PC-3 (cell line): Measurements from ENCODE around the gene GCG. TPM values are rescaled to one million over a fixed set of nuclear protein-coding genes. Genes with fewer than 3 reads are reported as not detected.
A peak's percentile ranks its signal among the peaks of the same experiment; 100 is the strongest.

Experiments used
- ATAC-seq: fragments of 200-7000 bp; cut with Tn5 transposase; 2 replicates; pipeline ENCODE4 v1.9.1; 2020; ENCODE audit warnings: mild to moderate bottlenecking, moderate library complexity
- BruUV-seq: library from RNA; stranded (reverse); fragments of 400-500 nt; replicated peaks from 2 replicates; lab custom pipeline; 2021; lab: Mats Ljungman, UMichigan
- CTCF ChIA-PET: fragments of 300-600 bp; sonication (Branson Sonifier 250); formaldehyde crosslinking; loops from one replicate; lab custom pipeline; 2022; ENCODE audit warnings: antibody characterized with exemption; lab: Charles Lee
- POLR2A ChIA-PET: fragments of 300-600 bp; sonication (Branson Sonifier 250); formaldehyde crosslinking; loops from one replicate; lab custom pipeline; 2022; ENCODE audit warnings: antibody characterized with exemption; ENCODE audit not compliant: unreplicated experiment; lab: Charles Lee
- DNase-seq: peaks from one replicate; pipeline ENCODE4 v3.0.0-alpha.2; 2015
- H2AFZ ChIP-seq: fragments of 300-600 bp; sonication (generic); 2 replicates; pipeline ENCODE4 v1.6.0; 2016; ENCODE audit warnings: antibody characterized with exemption, low read length
- H3F3A ChIP-seq: fragments of 300-600 bp; sonication (generic); one replicate; pipeline ENCODE4 v1.6.0; 2017; ENCODE audit warnings: antibody characterized with exemption, low read length, control low read depth, mild to moderate bottlenecking; ENCODE audit not compliant: unreplicated experiment
- H3K27ac ChIP-seq: fragments of 300-600 bp; sonication (generic); 2 replicates; pipeline ENCODE4 v1.5.1; 2016; ENCODE audit warnings: mild to moderate bottlenecking, low read length
- H3K27me3 ChIP-seq: fragments of 300-600 bp; sonication (generic); 2 replicates; pipeline ENCODE4 v1.6.1; 2016; ENCODE audit warnings: low read length, mixed read lengths
- H3K36me3 ChIP-seq: fragments of 300-600 bp; sonication (generic); 2 replicates; pipeline ENCODE4 v1.6.1; 2016; ENCODE audit warnings: low read depth, mixed run types, low read length, mixed read lengths
- H3K4me1 ChIP-seq: fragments of 300-600 bp; sonication (generic); 2 replicates; pipeline ENCODE4 v1.5.1; 2016; ENCODE audit warnings: low read length; ENCODE audit not compliant: insufficient read depth
- H3K4me2 ChIP-seq: fragments of 300-600 bp; sonication (generic); 2 replicates; pipeline ENCODE4 v1.6.0; 2016; ENCODE audit warnings: low read length
- H3K4me3 ChIP-seq: fragments of 300-600 bp; sonication (generic); 2 replicates; pipeline ENCODE4 v1.5.1; 2016; ENCODE audit warnings: mild to moderate bottlenecking, low read length, mixed read lengths
- H3K79me2 ChIP-seq: fragments of 300-600 bp; sonication (generic); 2 replicates; pipeline ENCODE4 v1.6.1; 2017; ENCODE audit warnings: low read length, mixed read lengths
- H3K9ac ChIP-seq: fragments of 300-600 bp; sonication (generic); 2 replicates; pipeline ENCODE4 v1.6.0; 2016; ENCODE audit warnings: mild to moderate bottlenecking, low read length
- H3K9me2 ChIP-seq: fragments of 300-600 bp; sonication (generic); replicated peaks from 2 replicates; pipeline ENCODE4 v1.6.1; 2016; ENCODE audit warnings: mixed run types, low read length, mixed read lengths
- H3K9me3 ChIP-seq: fragments of 300-600 bp; sonication (generic); 2 replicates; pipeline ENCODE4 v1.6.1; 2016; ENCODE audit warnings: low read length, mixed read lengths
- H4K20me1 ChIP-seq: fragments of 300-600 bp; sonication (generic); 2 replicates; pipeline ENCODE4 v1.6.1; 2016; ENCODE audit warnings: low read length, mixed read lengths
- EZH2 ChIP-seq: fragments of 300-600 bp; sonication (generic); IDR thresholded peaks from one replicate; pipeline ENCODE4 v1.6.1; 2017; ENCODE audit warnings: antibody characterized with exemption, mild to moderate bottlenecking, low read length; ENCODE audit not compliant: unreplicated experiment
- EZH2phosphoT487 ChIP-seq: fragments of 300-600 bp; sonication (generic); IDR thresholded peaks from 2 replicates; pipeline ENCODE4 v1.6.1; 2018; ENCODE audit warnings: mild to moderate bottlenecking, antibody characterized with exemption, low read length, borderline replicate concordance
- intact Hi-C: fragments of 100-400 bp; cut with micrococcal nuclease; formaldehyde crosslinking; loops from 2 replicates; pipeline ENCODE4 v1.9.0; 2023
- total RNA-seq: library from RNA; depleted of rRNA; stranded (reverse); fragments of >200 nt; gene quantifications from 2 replicates; pipeline ENCODE4 v1.2.3, GENCODE V29; 2014
- TF ChIP-seq, protein P1 (sequence below): fragments of 300-600 bp; sonication (generic); conservative IDR thresholded peaks from 2 replicates; pipeline ENCODE4 v1.5.1; 2017; ENCODE audit warnings: antibody characterized with exemption, low read depth, mild to moderate bottlenecking, low read length

GCG gene
- total RNA-seq, 1 experiment from 2014 or later = not detected

DNA sequence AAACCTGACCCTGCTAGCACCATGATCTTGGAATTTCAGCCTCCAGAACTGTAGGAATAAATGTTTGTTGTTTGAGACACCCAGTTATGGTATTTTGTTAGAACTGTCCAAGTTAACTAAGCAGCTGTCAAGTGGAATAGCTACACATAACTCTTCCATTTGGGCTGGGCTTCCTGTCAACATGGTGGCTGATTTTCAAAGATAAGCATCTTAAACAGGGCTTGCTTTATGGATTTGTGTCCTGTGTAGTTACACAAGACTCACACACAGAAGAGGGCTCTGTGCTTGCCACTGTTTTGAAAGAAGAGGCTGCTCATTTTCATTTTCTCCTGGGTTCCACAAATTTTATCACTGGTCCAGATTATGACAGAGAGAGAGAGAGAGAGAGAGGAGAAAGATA lies 35.7 kb downstream of the GCG start:
- intact Hi-C loops = no loop called here
- Histone ChIP-seq H3K36me3 (no peaks in the 10 kb centered on the region), H3K27ac (no peak overlapping the region), H3K4me1 (peaks cover 65% of the 10 kb centered on the region), H3K4me2 (no peak overlapping the region), H3K9me2 (no peaks in the 10 kb centered on the region), H4K20me1 (no peaks in the 10 kb centered on the region), H3F3A (no peaks in the 10 kb centered on the region), H3K4me3 (no peak overlapping the region), H2AFZ (no peak overlapping the region), H3K9ac (no peak overlapping the region), H3K79me2 (no peaks in the 10 kb centered on the region), H3K27me3 (no peaks in the 10 kb centered on the region), H3K9me3 (0 out of 2 replicates have a peak, but pooled peaks cover 9% of the 10 kb centered on the region)
- BruUV-seq = no TSS peak
- TF ChIP-seq EZH2 (no peak), EZH2phosphoT487 (no peak)
- TF ChIP-seq, protein P1, sequence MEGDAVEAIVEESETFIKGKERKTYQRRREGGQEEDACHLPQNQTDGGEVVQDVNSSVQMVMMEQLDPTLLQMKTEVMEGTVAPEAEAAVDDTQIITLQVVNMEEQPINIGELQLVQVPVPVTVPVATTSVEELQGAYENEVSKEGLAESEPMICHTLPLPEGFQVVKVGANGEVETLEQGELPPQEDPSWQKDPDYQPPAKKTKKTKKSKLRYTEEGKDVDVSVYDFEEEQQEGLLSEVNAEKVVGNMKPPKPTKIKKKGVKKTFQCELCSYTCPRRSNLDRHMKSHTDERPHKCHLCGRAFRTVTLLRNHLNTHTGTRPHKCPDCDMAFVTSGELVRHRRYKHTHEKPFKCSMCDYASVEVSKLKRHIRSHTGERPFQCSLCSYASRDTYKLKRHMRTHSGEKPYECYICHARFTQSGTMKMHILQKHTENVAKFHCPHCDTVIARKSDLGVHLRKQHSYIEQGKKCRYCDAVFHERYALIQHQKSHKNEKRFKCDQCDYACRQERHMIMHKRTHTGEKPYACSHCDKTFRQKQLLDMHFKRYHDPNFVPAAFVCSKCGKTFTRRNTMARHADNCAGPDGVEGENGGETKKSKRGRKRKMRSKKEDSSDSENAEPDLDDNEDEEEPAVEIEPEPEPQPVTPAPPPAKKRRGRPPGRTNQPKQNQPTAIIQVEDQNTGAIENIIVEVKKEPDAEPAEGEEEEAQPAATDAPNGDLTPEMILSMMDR = no peak
- ChIA-PET CTCF (no interaction called here), POLR2A (no interaction called here)
- ATAC-seq (no peak), DNase-seq (no peak)

DNA sequence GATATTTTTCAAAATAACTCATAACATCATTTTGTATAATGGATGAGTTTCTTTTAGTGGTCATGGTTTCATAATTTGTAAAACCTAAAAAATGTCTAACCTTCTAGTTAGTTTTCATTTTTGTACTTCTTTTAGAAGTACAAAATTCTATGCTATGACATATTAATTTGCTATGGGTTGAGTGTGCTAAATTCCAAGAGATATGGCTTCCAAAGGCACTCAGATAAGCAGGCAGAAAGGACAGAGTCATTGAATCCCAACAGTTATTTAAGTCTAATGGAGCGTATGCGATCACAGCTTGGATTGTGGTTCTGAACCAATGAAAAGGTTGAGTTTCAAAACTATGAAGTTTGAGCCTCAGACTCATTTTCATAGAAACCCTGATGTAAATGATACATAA lies 37.0 kb downstream of the GCG start:
- Histone ChIP-seq H3K4me1 (peaks cover 66% of the 10 kb centered on the region), H3K4me2 (no peak overlapping the region), H3K27me3 (no peaks in the 10 kb centered on the region), H3K4me3 (no peak overlapping the region), H2AFZ (no peak overlapping the region), H3F3A (no peaks in the 10 kb centered on the region), H4K20me1 (no peaks in the 10 kb centered on the region), H3K79me2 (no peaks in the 10 kb centered on the region), H3K36me3 (no peaks in the 10 kb centered on the region), H3K27ac (no peak overlapping the region), H3K9me2 (no peaks in the 10 kb centered on the region), H3K9ac (no peak overlapping the region), H3K9me3 (0 out of 2 replicates have a peak, but pooled peaks cover 9% of the 10 kb centered on the region)
- ATAC-seq (no peak), DNase-seq (no peak)
- no TSS peak for BruUV-seq
- intact Hi-C loops = no loop called here
- POLR2A ChIA-PET = no interaction called here
- no peak for TF ChIP-seq EZH2
- no peak for TF ChIP-seq EZH2phosphoT487
- TF ChIP-seq, protein P1 = no peak
- CTCF ChIA-PET = no interaction called here

GRCh38 chr2:162114271-162114670 lies 37.8 kb downstream of the GCG start:
- H3K27ac ChIP-seq = peak overlapping the region; percentile 17
- H3K4me1 ChIP-seq = peaks cover 58% of the 10 kb centered on the region
- ChIA-PET POLR2A (no interaction called here), CTCF (no interaction called here)
- no peak overlapping the region for H3K9ac ChIP-seq
- H4K20me1 ChIP-seq = no peaks in the 10 kb centered on the region
- no TSS peak for BruUV-seq
- 0 out of 2 replicates have a peak, but pooled peaks cover 9% of the 10 kb centered on the region for H3K9me3 ChIP-seq
- H3K9me2 ChIP-seq = no peaks in the 10 kb centered on the region
- intact Hi-C loops = no loop called here
- H3F3A ChIP-seq = no peaks in the 10 kb centered on the region
- H3K27me3 ChIP-seq = no peaks in the 10 kb centered on the region
- H3K79me2 ChIP-seq = no peaks in the 10 kb centered on the region
- TF ChIP-seq EZH2phosphoT487 = no peak
- TF ChIP-seq, protein P1 = no peak
- H3K36me3 ChIP-seq = no peaks in the 10 kb centered on the region
- H3K4me2 ChIP-seq = no peak overlapping the region
- ATAC-seq (0 out of 2 replicates have a peak, but pooled peaks have one; percentile 17), DNase-seq (peak; percentile 19)
- H3K4me3 ChIP-seq = no peak overlapping the region
- H2AFZ ChIP-seq = no peak overlapping the region
